ENCODE measurements around the gene TOP2A. TPM values are rescaled to one million over a fixed set of nuclear protein-coding genes. Genes with fewer than 3 reads are reported as not detected.

Gene TOP2A
- total RNA-seq, 3 donors from 2014 or later (not counting 1 experiment from before 2014, with no cell fraction given), result 2.0 to 6.4 (median 4.6) TPM

- Mint-ChIP-seq H3K36me3 (no peaks in the 10 kb centered on the region), H3K27me3 (ENCODE audit: low read depth in 2 of 2) (peaks cover 0 to 8% of the 10 kb centered on the region in 2 donors), H3K9me3 (no peaks in the 10 kb centered on the region), H3K4me1 (no peaks in the 10 kb centered on the region), H3K27ac (no peak overlapping the region), H3K4me3 (no peak overlapping the region)
- ATAC-seq (no peak), DNase-seq (no peak)
- no peak for TF ChIP-seq CTCF (IDR thresholded peaks at IDR 0.05)
- no peaks in the 10 kb centered on the region for H3K9me3 ChIP-seq (ENCODE audit: control insufficient read depth, insufficient read depth, low read length)
- no peaks in the 10 kb centered on the region for H3K4me1 ChIP-seq (ENCODE audit: control insufficient read depth, insufficient read depth, low read length)
- intact Hi-C loops (cut with micrococcal nuclease), result no loop called here
- H3K27me3 ChIP-seq (ENCODE audit: control insufficient read depth, insufficient read depth, low read length), result no peaks in the 10 kb centered on the region
- no peak overlapping the region for H3K4me3 ChIP-seq (ENCODE audit: low read length)
- 84% methylated on average over 5 of the region's 5 CpGs for WGBS (ENCODE audit: insufficient coverage)
- H3K27ac ChIP-seq (ENCODE audit: low read length), result no peak overlapping the region
- no peaks in the 10 kb centered on the region for H3K36me3 ChIP-seq (ENCODE audit: control insufficient read depth, insufficient read depth, low read length)
Measured at GRCh38 chr17:40464392-40464855, 46.7 kb upstream of the TOP2A start.

GRCh38 chr17:40463122-40463550 lies 45.4 kb upstream of the TOP2A start:
- Histone ChIP-seq H3K4me1 (ENCODE audit: control insufficient read depth, insufficient read depth, low read length) (no peaks in the 10 kb centered on the region), H3K27me3 (ENCODE audit: control insufficient read depth, insufficient read depth, low read length) (no peaks in the 10 kb centered on the region), H3K36me3 (ENCODE audit: control insufficient read depth, insufficient read depth, low read length) (no peaks in the 10 kb centered on the region), H3K4me3 (ENCODE audit: low read length) (no peak overlapping the region), H3K9me3 (ENCODE audit: control insufficient read depth, insufficient read depth, low read length) (no peaks in the 10 kb centered on the region), H3K27ac (ENCODE audit: low read length) (no peak overlapping the region)
- no peaks in the 10 kb centered on the region for H3K9me3 Mint-ChIP-seq
- intact Hi-C loops (cut with micrococcal nuclease), result no loop called here
- no peak for DNase-seq
- no peaks in the 10 kb centered on the region for H3K36me3 Mint-ChIP-seq
- no peak for ATAC-seq
- no peak overlapping the region for H3K4me3 Mint-ChIP-seq
- no peak for TF ChIP-seq CTCF (IDR thresholded peaks at IDR 0.05)
- H3K27ac Mint-ChIP-seq, result no peak overlapping the region
- no peaks in the 10 kb centered on the region for H3K4me1 Mint-ChIP-seq
- H3K27me3 Mint-ChIP-seq (ENCODE audit: low read depth in 2 of 2), result peaks cover 0 to 8% of the 10 kb centered on the region in 2 donors
- WGBS (ENCODE audit: insufficient coverage), result 91% methylated on average over 11 of the region's 11 CpGs

- Mint-ChIP-seq H3K4me1 (no peaks in the 10 kb centered on the region), H3K27ac (no peak overlapping the region), H3K4me3 (no peak overlapping the region), H3K27me3 (ENCODE audit: low read depth in 2 of 2) (peaks cover 0 to 8% of the 10 kb centered on the region in 2 donors), H3K36me3 (no peaks in the 10 kb centered on the region), H3K9me3 (no peaks in the 10 kb centered on the region)
- intact Hi-C loops (cut with micrococcal nuclease), result no loop called here
- H3K4me3 ChIP-seq (ENCODE audit: low read length), result no peak overlapping the region
- H3K36me3 ChIP-seq (ENCODE audit: control insufficient read depth, insufficient read depth, low read length), result no peaks in the 10 kb centered on the region
- no peaks in the 10 kb centered on the region for H3K27me3 ChIP-seq (ENCODE audit: control insufficient read depth, insufficient read depth, low read length)
- DNase-seq (no peak), ATAC-seq (no peak)
- no peak for TF ChIP-seq CTCF (IDR thresholded peaks at IDR 0.05)
- no peaks in the 10 kb centered on the region for H3K9me3 ChIP-seq (ENCODE audit: control insufficient read depth, insufficient read depth, low read length)
- no peaks in the 10 kb centered on the region for H3K4me1 ChIP-seq (ENCODE audit: control insufficient read depth, insufficient read depth, low read length)
- no peak overlapping the region for H3K27ac ChIP-seq (ENCODE audit: low read length)
- WGBS (ENCODE audit: insufficient coverage), result 92% methylated on average over 9 of the region's 9 CpGs
Measured at GRCh38 chr17:40462343-40463121, 44.8 kb upstream of the TOP2A start.

All from natural killer cell (primary cell).